HPDE6-E6E7 (cell line): ENCODE measurements around the gene DST.
"Not testable (repeated sequence)": the region's sequence is repeated elsewhere in the genome, so short reads cannot be mapped to it uniquely, and the experiment has no call there.

ENCODE experiments used
- DNase-seq: peaks from one replicate; pipeline ENCODE4 v3.0.0; 2011; ENCODE audit warnings: missing footprints; ENCODE audit errors: extremely low spot score

Gene DST

GRCh38 chr6:56517155-56517745 lies 125.4 kb downstream of the DST start:
- no peak for DNase-seq

DNA sequence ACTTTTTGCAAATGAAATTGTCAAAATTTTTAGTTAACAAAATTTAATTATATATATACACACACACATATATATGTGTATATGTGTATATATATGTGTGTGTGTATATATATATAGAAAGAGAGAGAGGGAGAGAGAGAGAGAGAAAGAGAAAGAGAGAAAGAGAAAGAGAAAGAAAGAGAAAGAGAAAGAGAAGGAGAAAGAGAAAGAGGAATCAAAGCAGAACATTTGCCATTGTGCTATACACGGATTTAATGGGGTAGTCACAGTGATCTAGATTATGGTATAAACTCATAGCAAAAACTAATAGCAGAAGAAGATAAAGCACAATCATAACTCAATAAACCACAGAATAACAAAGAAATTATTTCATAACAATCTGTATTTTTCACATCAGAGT lies 126.7 kb downstream of the DST start:
- no peak for DNase-seq

GRCh38 chr6:56515081-56515905 lies 127.4 kb downstream of the DST start:
- no peak for DNase-seq

- no peak for DNase-seq
Measured at GRCh38 chr6:56514395-56514794, 128.3 kb downstream of the DST start.

- no peak for DNase-seq
Measured at GRCh38 chr6:56513631-56514030, 129.1 kb downstream of the DST start.

GRCh38 chr6:56511591-56511990 lies 131.1 kb downstream of the DST start:
- no peak for DNase-seq

DNA sequence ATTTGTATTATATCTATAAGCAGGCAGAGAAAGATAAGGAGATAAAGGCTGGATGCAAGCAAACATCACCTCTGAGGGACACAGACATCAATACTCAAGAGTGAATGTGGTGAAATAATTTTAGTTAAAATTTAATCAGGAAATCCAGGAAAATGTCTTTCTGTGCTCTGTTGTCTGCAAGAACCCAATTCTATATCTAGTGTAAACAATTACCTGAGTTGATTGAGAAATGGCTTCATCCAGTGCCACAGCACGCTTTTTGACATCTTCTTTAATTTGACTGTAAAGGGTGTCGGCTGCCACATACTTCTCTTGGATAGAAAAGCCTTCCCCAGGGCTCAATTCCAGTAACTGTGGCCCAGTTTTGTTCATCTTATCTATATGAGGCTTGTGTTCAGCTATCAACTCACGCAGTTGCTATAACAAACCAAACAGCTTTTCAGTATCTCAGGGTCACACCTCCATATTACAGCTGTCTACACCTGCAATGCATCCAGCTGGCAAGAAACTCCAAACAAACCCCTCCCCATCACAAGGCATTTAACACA lies 131.6 kb downstream of the DST start:
- DNase-seq, result no peak

DNA sequence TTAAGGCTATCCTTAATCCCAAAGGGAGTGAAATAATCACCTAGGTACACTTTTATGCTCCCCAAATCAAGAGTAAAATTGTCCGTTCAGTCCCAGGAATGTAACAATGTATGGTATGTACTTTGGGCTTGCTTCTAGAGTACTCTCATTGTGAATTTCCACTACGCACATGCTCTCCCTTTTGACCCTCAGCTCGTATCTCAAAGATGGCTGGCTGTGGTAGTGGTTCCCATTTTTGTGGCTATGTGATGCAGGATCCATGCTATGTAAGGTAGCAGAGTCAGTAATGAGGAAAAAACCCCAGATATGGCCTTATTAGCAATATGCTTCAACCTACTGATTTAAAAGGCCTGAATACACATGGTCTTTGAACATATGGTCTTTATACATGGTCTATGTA lies 133.7 kb downstream of the DST start:
- DNase-seq, result no peak

DNA sequence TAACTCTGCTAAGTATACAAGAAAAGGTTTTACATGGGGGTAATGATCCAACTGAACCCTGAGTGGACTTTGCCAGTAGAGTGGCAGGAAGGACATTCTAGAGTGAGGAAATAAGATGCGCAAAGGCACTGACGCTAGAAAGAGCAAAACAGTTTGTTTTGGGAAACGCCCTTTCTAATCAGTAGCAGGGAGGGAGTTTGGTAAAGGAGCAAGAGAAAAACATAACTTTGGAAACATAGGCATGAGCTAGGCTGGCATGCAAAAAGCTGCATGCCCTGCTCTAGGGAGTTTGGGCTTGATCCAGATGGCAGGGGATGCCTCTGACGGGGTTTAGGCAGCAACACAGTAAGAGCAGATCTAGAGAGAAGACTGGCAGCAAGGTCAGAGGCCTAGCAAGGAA lies 135.2 kb downstream of the DST start:
- DNase-seq, result no peak

GRCh38 chr6:56505512-56506260 lies 137.0 kb downstream of the DST start:
- DNase-seq, result no peak

DNA sequence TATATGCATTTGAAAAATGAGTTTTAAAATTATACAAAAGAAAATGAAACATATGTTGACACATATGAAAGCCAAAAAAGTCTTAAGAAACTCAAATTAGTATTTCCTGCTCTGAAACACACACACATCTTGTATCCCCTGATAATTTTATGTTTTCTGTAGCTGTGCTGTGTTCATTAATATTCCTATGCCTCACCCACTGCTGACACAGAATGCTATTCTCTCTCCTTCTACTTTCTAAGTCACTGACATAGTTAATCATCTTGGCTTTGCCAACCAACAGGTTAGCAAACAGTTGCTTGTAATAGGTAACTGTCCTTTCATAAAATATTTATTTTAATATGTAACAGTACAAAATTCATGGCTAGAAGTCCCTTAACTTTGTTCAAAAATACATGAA lies 140.7 kb downstream of the DST start:
- no peak for DNase-seq

DNA sequence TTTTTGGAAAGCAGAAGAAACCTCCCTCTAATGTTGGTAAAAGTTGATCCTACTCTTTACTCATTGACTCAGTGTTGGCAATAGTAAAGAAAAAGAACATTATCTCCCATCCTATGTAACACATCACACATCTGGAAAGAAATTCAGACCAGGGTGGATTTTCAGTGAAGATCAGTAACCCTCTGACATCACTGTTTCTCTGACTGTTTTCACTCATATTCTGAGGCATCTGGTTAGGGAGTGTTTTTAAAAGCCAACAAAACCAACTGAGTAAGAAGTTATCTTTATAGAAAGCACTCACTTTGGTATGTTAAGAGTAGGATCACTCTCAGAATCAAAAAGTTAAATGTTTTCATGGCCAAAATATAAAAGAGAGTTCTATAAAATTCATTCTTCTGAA lies 143.6 kb downstream of the DST start:
- no peak for DNase-seq

DNA sequence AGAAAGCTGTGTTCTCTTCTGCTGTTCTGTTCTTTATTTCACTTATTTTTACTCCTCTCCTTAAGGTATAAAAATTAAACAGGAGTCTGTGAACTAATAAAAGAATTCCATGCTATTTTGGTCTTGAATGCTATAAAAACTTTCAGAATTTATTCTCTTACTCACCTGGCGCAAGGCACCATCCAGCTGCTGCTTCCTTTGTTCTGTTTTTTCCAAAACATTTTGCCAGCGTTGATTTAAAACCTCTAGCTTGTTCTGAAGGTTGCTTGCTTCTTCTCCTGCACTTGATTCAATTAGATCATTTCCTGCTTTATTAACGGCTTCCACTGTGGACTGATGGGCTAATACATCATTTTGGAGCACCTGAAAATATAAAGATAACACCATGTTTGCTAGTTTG lies 145.0 kb downstream of the DST start:
- DNase-seq, result no peak

DNA sequence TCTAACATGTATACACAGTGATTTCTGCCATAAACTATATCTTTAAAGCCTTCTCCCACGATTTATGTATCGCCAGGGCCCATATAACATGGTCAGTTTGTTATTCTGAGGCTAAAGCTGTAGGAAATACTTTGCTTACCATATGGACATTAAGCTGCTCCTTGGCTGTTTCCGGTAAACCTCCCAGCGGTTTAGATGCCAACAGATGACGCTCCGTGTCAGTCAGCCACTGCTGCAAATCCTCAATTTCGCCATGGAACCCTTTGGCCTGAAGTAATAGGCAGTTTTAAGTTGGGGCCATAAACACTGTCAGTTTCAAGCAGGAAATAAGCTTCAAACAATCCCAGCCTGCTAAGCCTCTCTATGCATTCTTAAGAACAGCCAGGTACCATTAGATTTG lies 145.4 kb downstream of the DST start:
- DNase-seq, result no peak

DNA sequence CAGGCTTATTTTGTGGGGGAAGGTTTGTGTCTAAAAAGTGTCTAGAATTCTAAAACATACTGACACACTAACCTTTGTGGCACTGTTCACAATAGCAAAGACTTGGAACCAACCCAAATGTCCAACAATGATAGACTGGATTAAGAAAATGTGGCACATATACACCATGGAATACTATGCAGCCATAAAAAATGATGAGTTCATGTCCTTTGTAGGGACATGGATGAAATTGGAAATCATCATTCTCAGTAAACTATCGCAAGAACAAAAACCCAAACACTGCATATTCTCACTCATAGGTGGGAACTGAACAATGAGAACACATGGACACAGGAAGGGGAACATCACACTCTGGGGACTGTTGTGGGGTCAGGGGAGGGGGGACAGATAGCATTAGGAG lies 146.0 kb downstream of the DST start:
- not testable (repeated sequence) for DNase-seq

- DNase-seq, result no peak
Measured at GRCh38 chr6:56495654-56496053, 147.0 kb downstream of the DST start.

- DNase-seq, result no peak
Measured at GRCh38 chr6:56491606-56492328, 150.9 kb downstream of the DST start.

DNA sequence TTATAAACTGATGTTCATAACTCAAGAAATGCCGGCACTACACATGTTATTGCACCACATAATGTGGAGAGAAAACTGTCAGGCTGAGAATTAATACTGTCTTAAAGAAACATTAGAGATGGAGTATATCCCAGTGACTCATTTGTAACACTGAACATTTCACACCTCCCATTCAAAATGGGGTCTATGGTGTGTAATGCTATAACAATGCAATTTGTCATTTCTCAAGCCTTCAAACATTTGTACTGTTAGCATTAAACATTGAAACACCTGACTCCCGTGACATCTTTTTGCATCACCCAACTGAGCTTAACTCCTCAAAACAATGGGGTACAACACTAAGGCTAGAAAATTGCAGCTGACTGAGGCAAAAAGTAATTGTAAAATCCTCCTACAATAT lies 151.7 kb downstream of the DST start:
- DNase-seq, result peak; percentile 26

DNA sequence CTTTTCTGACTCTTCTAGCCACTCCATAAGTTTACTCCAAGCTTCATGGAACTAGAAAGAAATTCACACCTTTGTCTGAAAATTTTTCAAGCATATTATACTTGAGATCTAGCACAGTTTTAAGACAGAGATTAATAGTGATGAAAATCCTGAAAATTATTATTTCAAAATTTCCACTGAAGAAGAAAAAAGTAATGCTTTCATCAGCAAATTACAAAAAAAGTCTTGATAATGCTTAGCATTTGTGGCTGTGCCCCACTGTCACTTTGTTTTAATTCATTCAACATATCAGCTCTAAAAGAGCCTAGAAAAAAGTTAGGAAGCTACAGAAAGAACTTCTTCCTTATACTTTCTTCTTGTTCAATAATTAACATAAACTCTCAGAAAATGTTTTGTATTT lies 153.1 kb downstream of the DST start:
- no peak for DNase-seq

GRCh38 chr6:56488281-56488680 lies 154.4 kb downstream of the DST start:
- DNase-seq, result no peak

GRCh38 chr6:56486681-56487080 lies 156.0 kb downstream of the DST start:
- DNase-seq, result no peak

DNA sequence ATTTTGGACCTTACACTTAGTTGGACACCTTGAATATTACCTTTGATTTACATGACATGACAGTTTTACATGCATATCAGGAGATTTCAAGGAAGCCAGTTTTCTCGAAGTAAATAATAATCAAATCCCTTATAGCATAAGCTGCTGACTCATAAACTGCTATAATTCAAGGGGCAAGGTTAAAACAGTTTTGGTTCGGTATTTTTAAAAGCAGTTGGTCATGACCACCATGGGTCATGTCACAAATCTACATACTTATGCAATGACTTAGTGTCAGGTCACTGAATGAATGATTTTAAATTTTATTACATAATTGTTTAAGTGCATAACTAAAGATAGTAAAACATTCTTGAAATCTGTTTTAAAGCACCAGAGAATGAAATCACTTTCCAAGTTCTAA lies 158.0 kb downstream of the DST start:
- no peak for DNase-seq
